RWPE2 (cell line): ENCODE results near the gene ANKS3.

ENCODE experiments used
- ATAC-seq: fragments of 200-7000 bp; cut with Tn5 transposase; 3 replicates; pipeline ENCODE4 v1.9.1; 2021; ENCODE audit warnings: low read depth
- DNase-seq: peaks from one replicate; pipeline ENCODE4 v3.0.0-alpha.2; 2020; ENCODE audit warnings: low spot score
- H3K27ac ChIP-seq: fragments of 450-650 bp; 2 replicates; pipeline ENCODE4 v1.5.1; 2017; ENCODE audit warnings: mild to moderate bottlenecking; ENCODE audit not compliant: poor library complexity, severe bottlenecking
- H3K27me3 ChIP-seq: fragments of 250-450 bp; sonication (Bioruptor Pico); 2 replicates; pipeline ENCODE4 v1.5.1; 2021; ENCODE audit warnings: mild to moderate bottlenecking, moderate library complexity; ENCODE audit not compliant: insufficient read depth, poor library complexity, severe bottlenecking
- H3K36me3 ChIP-seq: fragments of 250-450 bp; sonication (Bioruptor Pico); 2 replicates; pipeline ENCODE4 v1.5.1; 2020; ENCODE audit warnings: low read depth, mild to moderate bottlenecking, moderate library complexity
- H3K4me1 ChIP-seq: fragments of 250-450 bp; sonication (Bioruptor Pico); 2 replicates; pipeline ENCODE4 v1.5.1; 2021; ENCODE audit warnings: mild to moderate bottlenecking, moderate library complexity; ENCODE audit not compliant: insufficient read depth, poor library complexity, severe bottlenecking
- H3K4me3 ChIP-seq: fragments of 250-450 bp; sonication (Bioruptor Pico); 2 replicates; pipeline ENCODE4 v1.5.1; 2021; ENCODE audit warnings: mild to moderate bottlenecking, moderate library complexity; ENCODE audit not compliant: severe bottlenecking
- H3K9me3 ChIP-seq: fragments of 250-450 bp; sonication (Bioruptor Pico); 2 replicates; pipeline ENCODE4 v1.5.1; 2021; ENCODE audit warnings: mild to moderate bottlenecking, moderate library complexity; ENCODE audit not compliant: severe bottlenecking
- CTCF ChIP-seq: fragments of 450-650 bp; IDR thresholded peaks from one replicate; pipeline ENCODE4 v1.5.1; 2017; ENCODE audit warnings: mild to moderate bottlenecking, moderate library complexity; ENCODE audit not compliant: poor library complexity, severe bottlenecking

ANKS3 gene

GRCh38 chr16:4664538-4665418, 69.3 kb downstream of the ANKS3 start:
- Histone ChIP-seq H3K36me3 (peaks cover 40% of the 10 kb centered on the region), H3K27me3 (no peaks in the 10 kb centered on the region), H3K27ac (peak overlapping the region; percentile 71), H3K4me3 (no peak overlapping the region), H3K9me3 (no peaks in the 10 kb centered on the region), H3K4me1 (peaks cover 15% of the 10 kb centered on the region)
- TF ChIP-seq CTCF: no peak
- ATAC-seq (peak; percentile 75), DNase-seq (no peak)

GRCh38 chr16:4663777-4664465, 70.2 kb downstream of the ANKS3 start:
- H3K27me3 ChIP-seq: no peaks in the 10 kb centered on the region
- peaks cover 15% of the 10 kb centered on the region for H3K4me1 ChIP-seq
- no peak overlapping the region for H3K4me3 ChIP-seq
- TF ChIP-seq CTCF: no peak
- ATAC-seq (no peak), DNase-seq (no peak)
- H3K9me3 ChIP-seq: no peaks in the 10 kb centered on the region
- peak overlapping the region; percentile 71 for H3K27ac ChIP-seq
- peaks cover 32% of the 10 kb centered on the region for H3K36me3 ChIP-seq

- Histone ChIP-seq H3K27me3 (no peaks in the 10 kb centered on the region), H3K27ac (peak overlapping the region; percentile 71), H3K4me1 (peaks cover 15% of the 10 kb centered on the region), H3K4me3 (no peak overlapping the region), H3K36me3 (peaks cover 27% of the 10 kb centered on the region), H3K9me3 (no peaks in the 10 kb centered on the region)
- no peak for TF ChIP-seq CTCF
- DNase-seq (no peak), ATAC-seq (no peak)
These were observed 70.7 kb downstream of the ANKS3 start for GRCh38 chr16:4663465-4663776.

- Histone ChIP-seq H3K9me3 (no peaks in the 10 kb centered on the region), H3K36me3 (peaks cover 17% of the 10 kb centered on the region), H3K4me3 (no peak overlapping the region), H3K4me1 (peaks cover 15% of the 10 kb centered on the region), H3K27ac (no peak overlapping the region), H3K27me3 (no peaks in the 10 kb centered on the region)
- TF ChIP-seq CTCF: no peak
- DNase-seq (no peak), ATAC-seq (no peak)
These were observed 72.4 kb downstream of the ANKS3 start for GRCh38 chr16:4661661-4662060.

- H3K27me3 ChIP-seq: no peaks in the 10 kb centered on the region
- TF ChIP-seq CTCF: no peak
- H3K4me1 ChIP-seq: peaks cover 15% of the 10 kb centered on the region
- no peak overlapping the region for H3K4me3 ChIP-seq
- ATAC-seq: peak; percentile 17; the same call in 1 of the 3 replicates
- H3K36me3 ChIP-seq: peaks cover 17% of the 10 kb centered on the region
- no peaks in the 10 kb centered on the region for H3K9me3 ChIP-seq
- H3K27ac ChIP-seq: no peak overlapping the region
- DNase-seq: no peak
These were observed 73.5 kb downstream of the ANKS3 start for GRCh38 chr16:4660454-4661007.
